Stimulated activated CD8-positive, alpha-beta memory T cell treated with anti-CD3 and anti-CD28 coated beads, Interleukin-7, amount 100 ng/mL, for 1 hour (primary cell): Measurements from ENCODE around the gene CBR1.

Experiments
- DNase-seq, 2 donors: peaks; one replicate each; pipeline ENCODE4 v3.0.0-alpha.2; 2020; ENCODE audit warnings: low read depth in 2 of 2

CBR1 gene

GRCh38 chr21:36115138-36115730 is 45.4 kb downstream of the CBR1 start:
- no peak for DNase-seq

- no peak for DNase-seq
Observed at GRCh38 chr21:36117286-36117741, 47.5 kb downstream of the CBR1 start.

- DNase-seq, result no peak
Observed at GRCh38 chr21:36120304-36120888, 50.6 kb downstream of the CBR1 start.
